SK-N-SH (cell line): ENCODE measurements around the gene HOXC10. TPM values are rescaled to one million over a fixed set of nuclear protein-coding genes. Genes with fewer than 3 reads are reported as not detected.

ENCODE experiments used
- CTCF ChIA-PET: fragments of 300-600, 350-600 bp; formaldehyde crosslinking; extraction: SDS; loops from one replicate; lab custom pipeline; 2021; lab: Yijun Ruan, JAX
- POLR2A ChIA-PET: fragments of 350-600 bp; sonication (Branson Sonifier 250); formaldehyde crosslinking; extraction: SDS; loops from one replicate; lab custom pipeline; 2020; ENCODE audit warnings: antibody characterized with exemption, inconsistent platforms; lab: Yijun Ruan, JAX
- DNase-seq: peaks from one replicate; pipeline ENCODE4 v3.0.0; 2012
- H2AFZ ChIP-seq: fragments of 200-600 bp; sonication (generic); 2 replicates; pipeline ENCODE4 v1.8.1; 2016; ENCODE audit warnings: antibody characterized with exemption, mild to moderate bottlenecking, low read depth
- H3F3A ChIP-seq: fragments of 200-600 bp; sonication (generic); replicated peaks from 2 replicates; pipeline ENCODE3; 2016; ENCODE audit warnings: antibody characterized with exemption, mild to moderate bottlenecking; ENCODE audit not compliant: insufficient read depth
- H3K27ac ChIP-seq, 2 experiments: fragments of 200-500 bp in 1 of 2; fragments of 200-600 bp in 1 of 2; sonication (Bioruptor generic) in 1 of 2; sonication (generic), shearing (Covaris generic) in 1 of 2; 2 replicates each; pipeline versions ENCODE4 v1.5.1 to v1.6.1; 2014 to 2016; ENCODE audit warnings: low read depth in 2 of 2, inconsistent platforms in 1 of 2, low read length in 1 of 2, mild to moderate bottlenecking in 1 of 2, mixed read lengths in 1 of 2
- H3K27me3 ChIP-seq: fragments of 200-600 bp; sonication (generic), shearing (Covaris generic); 2 replicates; pipeline ENCODE4 v1.6.1; 2016; ENCODE audit warnings: mixed run types; ENCODE audit not compliant: insufficient read depth
- H3K36me3 ChIP-seq, 2 experiments: fragments of 200-500 bp in 1 of 2; fragments of 200-600 bp in 1 of 2; sonication (Bioruptor generic) in 1 of 2; sonication (generic) in 1 of 2; replicated peaks in 1 of 2; 2 replicates each; pipeline versions ENCODE3 to v1.5.1; 2014 to 2016; ENCODE audit warnings: low read length in 1 of 2, mild to moderate bottlenecking in 1 of 2; ENCODE audit not compliant: insufficient read depth in 2 of 2, control insufficient read depth in 1 of 2
- H3K4me1 ChIP-seq, 2 experiments: fragments of 200-500 bp in 1 of 2; fragments of 200-600 bp in 1 of 2; sonication (Bioruptor generic) in 1 of 2; sonication (generic), shearing (Covaris generic) in 1 of 2; 2 replicates each; pipeline versions ENCODE4 v1.5.1 to v1.6.1; 2014 to 2016; ENCODE audit warnings: low read depth in 1 of 2, low read length in 1 of 2, mixed run types in 1 of 2; ENCODE audit not compliant: insufficient read depth in 2 of 2, control insufficient read depth in 1 of 2
- H3K4me2 ChIP-seq: fragments of 200-600 bp; sonication (generic), shearing (Covaris generic); 2 replicates; pipeline ENCODE4 v1.6.1; 2017; ENCODE audit warnings: mixed run types
- H3K4me3 ChIP-seq, 2 experiments: fragments of 200-500 bp in 1 of 2; fragments of 200-600 bp in 1 of 2; sonication (Bioruptor generic) in 1 of 2; sonication (generic), shearing (Covaris generic) in 1 of 2; 2 replicates each; pipeline versions ENCODE4 v1.5.1 to v1.8.1; 2014 to 2016; ENCODE audit warnings: low read depth in 2 of 2, inconsistent platforms in 1 of 2, low read length in 1 of 2, mild to moderate bottlenecking in 1 of 2, mixed read lengths in 1 of 2, moderate library complexity in 1 of 2
- H3K79me2 ChIP-seq: fragments of 200-600 bp; sonication (generic); 2 replicates; pipeline ENCODE4 v1.8.1; 2017; ENCODE audit warnings: mild to moderate bottlenecking; ENCODE audit not compliant: insufficient read depth
- H3K9ac ChIP-seq: fragments of 200-600 bp; sonication (generic); 2 replicates; pipeline ENCODE4 v1.6.1; 2017; ENCODE audit warnings: mixed run types
- H3K9me2 ChIP-seq: fragments of 200-600 bp; sonication (generic); 2 replicates; pipeline ENCODE4 v1.6.1; 2017; ENCODE audit warnings: mixed run types
- H3K9me3 ChIP-seq: fragments of 200-600 bp; sonication (generic); 2 replicates; pipeline ENCODE4 v1.6.1; 2017; ENCODE audit warnings: mixed run types, mild to moderate bottlenecking, moderate library complexity
- H4K20me1 ChIP-seq: fragments of 200-600 bp; sonication (generic); 2 replicates; pipeline ENCODE4 v1.6.1; 2017; ENCODE audit warnings: mild to moderate bottlenecking, mixed run types; ENCODE audit not compliant: insufficient read depth
- CHD2 ChIP-seq: fragments of 150-350 bp; IDR thresholded peaks from 2 replicates; pipeline ENCODE4 v1.6.1; 2018; ENCODE audit warnings: low read length; ENCODE audit not compliant: partially characterized antibody
- FOSL2 ChIP-seq: IDR thresholded peaks from 2 replicates; pipeline ENCODE4 v1.4.0; 2012; ENCODE audit warnings: low read depth, mild to moderate bottlenecking, moderate library complexity, borderline replicate concordance
- FOXJ3 ChIP-seq: sonication (generic); formaldehyde crosslinking; IDR thresholded peaks from 2 replicates; pipeline ENCODE4 v1.5.1; 2020; ENCODE audit warnings: mild to moderate bottlenecking, missing genetic modification reagents
- FOXM1 ChIP-seq: IDR thresholded peaks from 2 replicates; pipeline ENCODE4 v1.4.0; 2012; ENCODE audit warnings: low read depth, mild to moderate bottlenecking
- MEF2A ChIP-seq: IDR thresholded peaks from 2 replicates; pipeline ENCODE4 v1.4.0; 2012; ENCODE audit warnings: low read depth, borderline replicate concordance
- MXI1 ChIP-seq: IDR thresholded peaks from 2 replicates; pipeline ENCODE4 v1.6.1; 2012; ENCODE audit warnings: mild to moderate bottlenecking, low read depth, low read length, improper control_type of control experiment
- POLR2AphosphoS5 ChIP-seq: IDR thresholded peaks from 2 replicates; pipeline ENCODE4 v1.6.1; 2012; ENCODE audit warnings: low read depth, low read length
- RAD21 ChIP-seq: IDR thresholded peaks from 2 replicates; pipeline ENCODE4 v1.6.1; 2012; ENCODE audit warnings: mild to moderate bottlenecking, low read length
- REST ChIP-seq: IDR thresholded peaks from 2 replicates; pipeline ENCODE4 v1.6.1; 2012; ENCODE audit warnings: mild to moderate bottlenecking, low read depth, low read length, moderate library complexity
- RXRA ChIP-seq: IDR thresholded peaks from 2 replicates; pipeline ENCODE4 v1.4.0; 2012; ENCODE audit warnings: low read depth, mild to moderate bottlenecking, borderline replicate concordance
- TCF12 ChIP-seq: IDR thresholded peaks from 2 replicates; pipeline ENCODE4 v1.4.0; 2012
- WGBS: methylation state at CpG from one replicate; pipeline ENCODE4 v1.1.6; 2017; ENCODE audit warnings: low lambda C conversion rate; 5-methylcytosine and 5-hydroxymethylcytosine counted together
- polyA plus RNA-seq, 3 experiments: library from polyadenylated mRNA; depleted of rRNA; stranded (reverse); fragments of >200 nt; gene quantifications; 2 replicates each; pipeline ENCODE4 v1.2.3, GENCODE V29; 2012
- TF ChIP-seq, protein P1 (sequence below): IDR thresholded peaks from 2 replicates; pipeline ENCODE4 v1.4.0; 2012; ENCODE audit warnings: low read depth
- TF ChIP-seq, protein P2 (sequence below): fragments of 200-600 bp; sonication (generic); IDR thresholded peaks from 2 replicates; pipeline ENCODE4 v1.6.1; 2017; ENCODE audit warnings: antibody characterized with exemption, mild to moderate bottlenecking, moderate library complexity
- TF ChIP-seq, protein P3 (sequence below): IDR thresholded peaks from 2 replicates; pipeline ENCODE4 v1.4.0; 2012; ENCODE audit warnings: low read depth, borderline replicate concordance

HOXC10 gene
- polyA plus RNA-seq, 1 of the 3 experiments (the other 2 are of a cell fraction) = 0.03 TPM

DNA sequence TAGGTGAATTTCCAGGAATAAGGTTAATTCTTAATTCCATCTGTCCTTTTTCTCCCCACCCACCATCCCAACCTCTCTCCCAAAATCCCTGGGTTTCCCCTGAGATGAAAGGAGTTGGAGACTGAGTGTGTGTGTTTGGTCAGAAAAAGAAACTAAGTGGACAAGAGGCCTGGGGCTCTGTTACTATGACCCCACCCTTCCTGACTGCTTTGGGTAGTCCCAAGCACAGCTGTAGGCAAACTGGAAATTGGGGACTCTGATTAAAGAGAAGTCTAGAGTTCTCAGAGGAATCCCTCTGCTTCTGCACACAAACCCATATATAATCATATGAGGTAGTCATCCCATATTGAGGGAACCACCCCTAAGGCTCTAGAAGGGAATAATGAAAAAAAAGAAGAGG lies 37.2 kb upstream of the HOXC10 start:
- H2AFZ ChIP-seq = no peak overlapping the region
- no peaks in the 10 kb centered on the region for H3K79me2 ChIP-seq
- H3K4me3 ChIP-seq = no peak overlapping the region
- H3F3A ChIP-seq = no peaks in the 10 kb centered on the region
- H3K36me3 ChIP-seq = no peaks in the 10 kb centered on the region
- H3K4me1 ChIP-seq = no peaks in the 10 kb centered on the region; a peak in 1 of 4 replicates
- CTCF ChIA-PET = no interaction called here
- DNase-seq = no peak
- no peaks in the 10 kb centered on the region for H3K9me3 ChIP-seq
- no peak for TF ChIP-seq FOXJ3 (CRISPR knock-in tag)
- no peak for TF ChIP-seq MEF2A
- TF ChIP-seq, protein P1, sequence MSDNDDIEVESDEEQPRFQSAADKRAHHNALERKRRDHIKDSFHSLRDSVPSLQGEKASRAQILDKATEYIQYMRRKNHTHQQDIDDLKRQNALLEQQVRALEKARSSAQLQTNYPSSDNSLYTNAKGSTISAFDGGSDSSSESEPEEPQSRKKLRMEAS = no peak
- TF ChIP-seq RAD21 = no peak
- TF ChIP-seq, protein P2, sequence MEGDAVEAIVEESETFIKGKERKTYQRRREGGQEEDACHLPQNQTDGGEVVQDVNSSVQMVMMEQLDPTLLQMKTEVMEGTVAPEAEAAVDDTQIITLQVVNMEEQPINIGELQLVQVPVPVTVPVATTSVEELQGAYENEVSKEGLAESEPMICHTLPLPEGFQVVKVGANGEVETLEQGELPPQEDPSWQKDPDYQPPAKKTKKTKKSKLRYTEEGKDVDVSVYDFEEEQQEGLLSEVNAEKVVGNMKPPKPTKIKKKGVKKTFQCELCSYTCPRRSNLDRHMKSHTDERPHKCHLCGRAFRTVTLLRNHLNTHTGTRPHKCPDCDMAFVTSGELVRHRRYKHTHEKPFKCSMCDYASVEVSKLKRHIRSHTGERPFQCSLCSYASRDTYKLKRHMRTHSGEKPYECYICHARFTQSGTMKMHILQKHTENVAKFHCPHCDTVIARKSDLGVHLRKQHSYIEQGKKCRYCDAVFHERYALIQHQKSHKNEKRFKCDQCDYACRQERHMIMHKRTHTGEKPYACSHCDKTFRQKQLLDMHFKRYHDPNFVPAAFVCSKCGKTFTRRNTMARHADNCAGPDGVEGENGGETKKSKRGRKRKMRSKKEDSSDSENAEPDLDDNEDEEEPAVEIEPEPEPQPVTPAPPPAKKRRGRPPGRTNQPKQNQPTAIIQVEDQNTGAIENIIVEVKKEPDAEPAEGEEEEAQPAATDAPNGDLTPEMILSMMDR = no peak
- no peak for TF ChIP-seq FOXM1
- TF ChIP-seq RXRA = no peak
- TF ChIP-seq MXI1 = no peak
- TF ChIP-seq, protein P3, sequence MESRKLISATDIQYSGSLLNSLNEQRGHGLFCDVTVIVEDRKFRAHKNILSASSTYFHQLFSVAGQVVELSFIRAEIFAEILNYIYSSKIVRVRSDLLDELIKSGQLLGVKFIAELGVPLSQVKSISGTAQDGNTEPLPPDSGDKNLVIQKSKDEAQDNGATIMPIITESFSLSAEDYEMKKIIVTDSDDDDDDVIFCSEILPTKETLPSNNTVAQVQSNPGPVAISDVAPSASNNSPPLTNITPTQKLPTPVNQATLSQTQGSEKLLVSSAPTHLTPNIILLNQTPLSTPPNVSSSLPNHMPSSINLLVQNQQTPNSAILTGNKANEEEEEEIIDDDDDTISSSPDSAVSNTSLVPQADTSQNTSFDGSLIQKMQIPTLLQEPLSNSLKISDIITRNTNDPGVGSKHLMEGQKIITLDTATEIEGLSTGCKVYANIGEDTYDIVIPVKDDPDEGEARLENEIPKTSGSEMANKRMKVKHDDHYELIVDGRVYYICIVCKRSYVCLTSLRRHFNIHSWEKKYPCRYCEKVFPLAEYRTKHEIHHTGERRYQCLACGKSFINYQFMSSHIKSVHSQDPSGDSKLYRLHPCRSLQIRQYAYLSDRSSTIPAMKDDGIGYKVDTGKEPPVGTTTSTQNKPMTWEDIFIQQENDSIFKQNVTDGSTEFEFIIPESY = no peak
- H4K20me1 ChIP-seq = 0 out of 2 replicates have a peak, but pooled peaks cover 4% of the 10 kb centered on the region
- no peaks in the 10 kb centered on the region for H3K9me2 ChIP-seq
- peaks cover 99% of the 10 kb centered on the region for H3K27me3 ChIP-seq
- POLR2A ChIA-PET = no interaction called here
- H3K9ac ChIP-seq = no peak overlapping the region
- H3K27ac ChIP-seq = no peak overlapping the region
- H3K4me2 ChIP-seq = no peak overlapping the region

- Histone ChIP-seq H3K9me3 (no peaks in the 10 kb centered on the region), H3K9ac (no peak overlapping the region), H3K36me3 (no peaks in the 10 kb centered on the region), H3K4me3 (no peak overlapping the region), H4K20me1 (peaks cover 10% of the 10 kb centered on the region; the same call in 1 of the 2 replicates), H3K9me2 (no peaks in the 10 kb centered on the region), H3K79me2 (no peaks in the 10 kb centered on the region), H3K27me3 (peaks cover 99% of the 10 kb centered on the region), H3K27ac (no peak overlapping the region), H3K4me2 (no peak overlapping the region), H3F3A (no peaks in the 10 kb centered on the region), H2AFZ (no peak overlapping the region), H3K4me1 (no peaks in the 10 kb centered on the region; a peak in 1 of 4 replicates)
- CTCF ChIA-PET = interaction anchor here (0.6 to 1.4 kb wide), 5 partner anchors 8 to 266 kb away, joined by 3 read pairs; partner anchors contain the start of gene HOXC10
- no peak for DNase-seq
- 26% methylated on average over 6 of the region's 9 CpGs for WGBS
- POLR2A ChIA-PET = no interaction called here
- TF ChIP-seq CHD2 = no peak
- no peak for TF ChIP-seq POLR2AphosphoS5
- TF ChIP-seq, protein P3 = no peak
- TF ChIP-seq RXRA = no peak
- no peak for TF ChIP-seq FOSL2
- no peak for TF ChIP-seq FOXM1
- TF ChIP-seq MXI1 = no peak
- no peak for TF ChIP-seq REST
- no peak for TF ChIP-seq TCF12
These were observed 36.0 kb upstream of the HOXC10 start for GRCh38 chr12:53948650-53949593.
